HepG2 (cell line): ENCODE results near the gene GABBR2. TPM values are rescaled to one million over a fixed set of nuclear protein-coding genes. Genes with fewer than 3 reads are reported as not detected.

ENCODE experiments used
- ATAC-seq: fragments of 200-7000 bp; cut with Tn5 transposase; 3 replicates; pipeline ENCODE4 v1.9.1; 2020; ENCODE audit warnings: mild to moderate bottlenecking, moderate library complexity
- BruUV-seq: library from RNA; stranded (reverse); fragments of 400-500 nt; replicated peaks from 2 replicates; lab custom pipeline; 2021; lab: Mats Ljungman, UMichigan
- CTCF ChIA-PET: fragments of 300-600 bp; formaldehyde crosslinking; extraction: SDS; loops from one replicate; lab custom pipeline; 2021; ENCODE audit warnings: low total read pairs, inconsistent platforms, low intra/inter-chr PET ratio; lab: Yijun Ruan, JAX
- POLR2A ChIA-PET: fragments of 350-600 bp; sonication (Branson Sonifier 250); formaldehyde crosslinking; loops from one replicate; lab custom pipeline; 2020; ENCODE audit warnings: antibody characterized with exemption, inconsistent platforms; lab: Yijun Ruan, JAX
- DNase-seq: peaks from one replicate; pipeline ENCODE4 v3.0.0-alpha.2; 2015; ENCODE audit warnings: low spot score
- FAIRE-seq: peaks from 3 replicates; lab custom pipeline; 2011; peaks lifted over from hg19 to GRCh38; lab: Jason Lieb, UNC
- H2AFZ ChIP-seq: one replicate; pipeline ENCODE4 v1.6.1; 2011; ENCODE audit warnings: low read length, inconsistent platforms
- H3K27ac ChIP-seq: fragments of 300-600 bp; 3 replicates; pipeline ENCODE4 v1.8.0; 2011; ENCODE audit warnings: mixed run types, mild to moderate bottlenecking, mixed read lengths, low read length, inconsistent platforms; ENCODE audit not compliant: insufficient read depth; ENCODE audit errors: extremely low read length
- H3K27me3 ChIP-seq, 2 experiments: fragments of 200-600 bp in 1 of 2; 2 replicates in 1 of 2; 3 replicates in 1 of 2; pipeline versions ENCODE4 v1.6.0 to v1.8.0; 2011; ENCODE audit warnings: low read length in 2 of 2, mild to moderate bottlenecking in 2 of 2, moderate library complexity in 2 of 2, inconsistent platforms in 1 of 2; ENCODE audit not compliant: insufficient read depth in 2 of 2, control insufficient read depth in 1 of 2
- H3K36me3 ChIP-seq, 2 experiments: fragments of 200-600 bp in 1 of 2; replicated peaks in 1 of 2; 2 replicates in 1 of 2; 3 replicates in 1 of 2; pipeline versions ENCODE4 v1.5.1 to v1.8.0; 2011; ENCODE audit warnings: low read length in 2 of 2, inconsistent platforms in 1 of 2; ENCODE audit not compliant: insufficient read depth in 2 of 2, control insufficient read depth in 1 of 2
- H3K4me1 ChIP-seq: 2 replicates; pipeline ENCODE4 v1.5.1; 2012; ENCODE audit warnings: low read length, inconsistent platforms; ENCODE audit not compliant: insufficient read depth
- H3K4me2 ChIP-seq: 2 replicates; pipeline ENCODE4 v1.6.0; 2011; ENCODE audit warnings: low read depth, low read length, inconsistent platforms
- H3K4me3 ChIP-seq, 3 experiments: fragments of 200-600 bp in 1 of 3; sonication (generic), shearing (Covaris generic) in 1 of 3; replicated peaks in 1 of 3; 2 replicates each; pipeline ENCODE4 v1.5.1; 2011 to 2016; ENCODE audit warnings: low read length in 3 of 3, inconsistent platforms in 2 of 3, low read depth in 2 of 3, mild to moderate bottlenecking in 2 of 3, control low read depth in 1 of 3, mixed read lengths in 1 of 3; ENCODE audit not compliant: insufficient read depth in 1 of 3
- H3K79me2 ChIP-seq: one replicate; pipeline ENCODE4 v1.6.1; 2011; ENCODE audit warnings: low read length, inconsistent platforms; ENCODE audit not compliant: insufficient read depth
- H3K9ac ChIP-seq: 2 replicates; pipeline ENCODE4 v1.6.0; 2011; ENCODE audit warnings: mild to moderate bottlenecking, low read depth, low read length, inconsistent platforms; ENCODE audit not compliant: insufficient read depth
- H3K9me3 ChIP-seq: 2 replicates; pipeline ENCODE4 v1.5.1; 2012; ENCODE audit warnings: mild to moderate bottlenecking, low read length
- H4K20me1 ChIP-seq: 2 replicates; pipeline ENCODE4 v1.6.0; 2011; ENCODE audit warnings: inconsistent platforms, mild to moderate bottlenecking, low read length, moderate library complexity; ENCODE audit not compliant: insufficient read depth
- ARID3A ChIP-seq: IDR thresholded peaks from 2 replicates; pipeline ENCODE4 v1.6.1; 2012; ENCODE audit warnings: low read depth, low read length, improper control_type of control experiment
- CENPBD1 ChIP-seq: sonication (generic); formaldehyde crosslinking; IDR thresholded peaks from 2 replicates; pipeline ENCODE4 v1.8.0; 2022; ENCODE audit warnings: missing genetic modification reagents, low read depth, mild to moderate bottlenecking, borderline replicate concordance
- DPF2 ChIP-seq: sonication (generic); formaldehyde crosslinking; IDR thresholded peaks from 2 replicates; pipeline ENCODE4 v1.4.0; 2020; ENCODE audit warnings: mild to moderate bottlenecking, low read depth, missing genetic modification reagents, borderline replicate concordance
- MED1 ChIP-seq: sonication (generic); formaldehyde crosslinking; IDR thresholded peaks from 2 replicates; pipeline ENCODE4 v1.4.0; 2020; ENCODE audit warnings: missing genetic modification reagents
- MIER2 ChIP-seq: IDR thresholded peaks from 2 replicates; pipeline ENCODE4 v1.6.1; 2016; ENCODE audit warnings: missing biosample characterization, missing genetic modification reagents
- PITX1 ChIP-seq: sonication (generic); formaldehyde crosslinking; IDR thresholded peaks from 2 replicates; pipeline ENCODE4 v1.5.1; 2020; ENCODE audit warnings: mild to moderate bottlenecking, missing genetic modification reagents
- SOX13 ChIP-seq, 3 experiments: fragments of 450-650 bp in 1 of 3; sonication (generic) in 1 of 3; formaldehyde crosslinking in 1 of 3; IDR thresholded peaks in 2 of 3; conservative IDR thresholded peaks in 1 of 3; 2 replicates each; pipeline versions ENCODE4 v1.5.0 to v1.6.1; 2016 to 2020; ENCODE audit warnings: antibody characterized with exemption in 1 of 3, mild to moderate bottlenecking in 1 of 3, missing compliant biosample characterization in 1 of 3, missing genetic modification reagents in 1 of 3, moderate library complexity in 1 of 3
- XBP1 ChIP-seq: sonication (generic); formaldehyde crosslinking; IDR thresholded peaks from 2 replicates; pipeline ENCODE4 v1.5.0; 2020; ENCODE audit warnings: missing genetic modification reagents
- ZBTB46 ChIP-seq: sonication (generic); formaldehyde crosslinking; IDR thresholded peaks from 2 replicates; pipeline ENCODE4 v1.4.0; 2020; ENCODE audit warnings: mild to moderate bottlenecking, missing genetic modification reagents, borderline replicate concordance
- ZEB1 ChIP-seq: IDR thresholded peaks from 2 replicates; pipeline ENCODE4 v1.6.1; 2012; ENCODE audit warnings: mild to moderate bottlenecking, low read depth, inconsistent platforms; ENCODE audit not compliant: insufficient replicate concordance
- ZNF441 ChIP-seq: sonication (generic); formaldehyde crosslinking; IDR thresholded peaks from 2 replicates; pipeline ENCODE4 v1.7.0; 2021; ENCODE audit warnings: missing genetic modification reagents, borderline replicate concordance
- ZNF839 ChIP-seq: sonication (generic); formaldehyde crosslinking; IDR thresholded peaks from 2 replicates; pipeline ENCODE4 v1.4.0; 2020; ENCODE audit warnings: missing genetic modification reagents, mild to moderate bottlenecking, borderline replicate concordance
- WGBS: methylation state at CpG from one replicate; pipeline ENCODE4 v1.1.6; 2017; ENCODE audit warnings: low lambda C conversion rate; 5-methylcytosine and 5-hydroxymethylcytosine counted together
- in situ Hi-C: cut with HindIII; loops from 2 replicates; pipeline ENCODE4 v1.10.0; 2017; ENCODE audit warnings: low pct_unique_long_range_greater_than_20kb; ENCODE audit not compliant: extremely low pct_ligation_motif_present
- intact Hi-C: fragments of 100-400 bp; cut with micrococcal nuclease; formaldehyde crosslinking; loops from one replicate; pipeline ENCODE4 v1.10.0; 2022; ENCODE audit not compliant: unreplicated experiment
- polyA plus RNA-seq, 8 experiments: library from polyadenylated mRNA; depleted of rRNA in 3 of 8; stranded (reverse) in 7 of 8; unstranded in 1 of 8; fragments of >200 nt; fragmentation: Illumina TruSeq in 4 of 8; extraction: Trizol in 4 of 8; gene quantifications; 2 replicates each; pipeline versions ENCODE4 v1.2.1 to v1.2.3, GENCODE V29; 2011 to 2016; ENCODE audit warnings: low read depth in 4 of 8, missing spikeins in 1 of 8, mixed read lengths in 1 of 8; ENCODE audit not compliant: insufficient read depth in 1 of 8
- total RNA-seq, 5 experiments: library from RNA; depleted of rRNA; stranded (reverse); fragments of >200 nt; fragmentation: Illumina TruSeq; extraction: Trizol; gene quantifications; 2 replicates each; pipeline ENCODE4 v1.2.3, GENCODE V29; 2016; ENCODE audit warnings: low read depth in 1 of 5
- TF ChIP-seq, protein P1 (sequence below): sonication (generic); formaldehyde crosslinking; IDR thresholded peaks from 2 replicates; pipeline ENCODE4 v1.8.1; 2023; ENCODE audit warnings: mild to moderate bottlenecking, moderate library complexity, missing genetic modification reagents

Gene GABBR2
- total and polyA plus RNA-seq, 2 of the 13 experiments (the other 11 are each of a cell fraction or from before 2014, with no cell fraction given), result 0.02 TPM; not detected in 1

DNA sequence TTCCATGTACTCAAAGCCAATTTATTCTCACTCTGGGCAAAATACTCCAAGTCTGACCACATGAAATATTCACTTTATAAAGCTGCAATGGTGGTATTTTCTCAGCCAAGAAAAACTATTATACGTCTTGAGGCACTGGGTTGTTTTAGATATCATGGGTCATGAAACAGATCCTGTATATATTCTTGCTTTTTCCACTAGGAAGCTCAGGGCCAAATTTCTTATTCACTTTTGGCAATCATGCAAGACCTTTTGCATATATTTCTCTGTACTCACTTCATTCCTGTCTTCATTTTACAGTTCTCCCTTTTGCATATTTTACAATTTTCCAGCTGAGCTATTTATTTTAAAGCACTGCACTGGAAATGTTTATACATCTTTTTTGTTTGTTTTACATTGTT lies 49.8 kb downstream of the GABBR2 start (continued):
- TF ChIP-seq DPF2 (CRISPR knock-in tag), result no peak
- no peak for TF ChIP-seq MIER2 (CRISPR knock-in tag)

GRCh38 chr9:98657897-98658296 lies 50.8 kb downstream of the GABBR2 start:
- no peak overlapping the region for H3K4me2 ChIP-seq
- ChIA-PET CTCF (no interaction called here), POLR2A (no interaction called here)
- H3K9ac ChIP-seq, result no peak overlapping the region
- H3K27ac ChIP-seq, result no peak overlapping the region
- H3K9me3 ChIP-seq, result no peaks in the 10 kb centered on the region
- no peak for DNase-seq
- no peaks in the 10 kb centered on the region for H3K79me2 ChIP-seq
- in situ Hi-C loops, result no loop called here
- H3K4me3 ChIP-seq, result no peak overlapping the region
- no peak overlapping the region for H2AFZ ChIP-seq
- FAIRE-seq, result no peak
- no TSS peak for BruUV-seq
- no peaks in the 10 kb centered on the region; a peak in 2 of 5 replicates for H3K27me3 ChIP-seq
- no peak for ATAC-seq
- no peaks in the 10 kb centered on the region for H3K36me3 ChIP-seq
- no peaks in the 10 kb centered on the region for H4K20me1 ChIP-seq
- no peak for TF ChIP-seq PITX1 (CRISPR knock-in tag)
- TF ChIP-seq CENPBD1 (CRISPR knock-in tag), result no peak
- TF ChIP-seq SOX13 (IDR thresholded peaks at IDR 0.05), result no peak
- TF ChIP-seq SOX13 (CRISPR knock-in tag; conservative IDR thresholded peaks at IDR 0.05 in 1 of 2, IDR thresholded peaks at IDR 0.05 in 1 of 2), result no peak
- TF ChIP-seq ZNF441 (CRISPR knock-in tag), result no peak
- no peak for TF ChIP-seq MED1
- TF ChIP-seq XBP1, result no peak
- no peak for TF ChIP-seq ARID3A
- TF ChIP-seq ZNF839 (CRISPR knock-in tag), result no peak
- no peak for TF ChIP-seq ZEB1
- TF ChIP-seq ZBTB46, result no peak
- TF ChIP-seq, protein P1, sequence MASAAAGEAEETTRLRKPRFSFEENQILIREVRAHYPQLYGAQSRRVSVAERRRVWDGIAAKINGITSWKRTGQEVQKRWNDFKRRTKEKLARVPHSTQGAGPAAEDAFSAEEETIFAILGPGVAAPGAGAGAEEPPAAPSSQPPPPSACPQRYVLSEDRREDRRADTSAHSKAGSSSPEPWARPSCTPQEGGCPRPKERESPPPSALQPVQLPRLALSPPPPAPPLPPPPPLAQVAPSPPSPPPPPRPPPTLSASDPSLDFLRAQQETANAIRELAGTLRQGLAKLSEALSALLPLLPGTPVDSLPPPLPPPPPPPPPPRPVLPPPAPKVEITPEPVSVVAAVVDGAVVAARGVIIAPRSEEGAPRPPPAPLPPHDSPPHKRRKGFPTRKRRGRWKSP (CRISPR knock-in tag), result no peak
- TF ChIP-seq, all 625 proteins: peak for 0
- intact Hi-C loops, result no loop called here
- H3K4me1 ChIP-seq, result no peaks in the 10 kb centered on the region
- WGBS, result 3% methylated on average over 4 of the region's 4 CpGs
